ENCODE measurements around the gene SMARCAL1. TPM values are rescaled to one million over a fixed set of nuclear protein-coding genes. Genes with fewer than 3 reads are reported as not detected.

The SMARCAL1 gene
- total and polyA plus RNA-seq, 8 donors = 5.8 to 152 (median 18.3) TPM

DNA sequence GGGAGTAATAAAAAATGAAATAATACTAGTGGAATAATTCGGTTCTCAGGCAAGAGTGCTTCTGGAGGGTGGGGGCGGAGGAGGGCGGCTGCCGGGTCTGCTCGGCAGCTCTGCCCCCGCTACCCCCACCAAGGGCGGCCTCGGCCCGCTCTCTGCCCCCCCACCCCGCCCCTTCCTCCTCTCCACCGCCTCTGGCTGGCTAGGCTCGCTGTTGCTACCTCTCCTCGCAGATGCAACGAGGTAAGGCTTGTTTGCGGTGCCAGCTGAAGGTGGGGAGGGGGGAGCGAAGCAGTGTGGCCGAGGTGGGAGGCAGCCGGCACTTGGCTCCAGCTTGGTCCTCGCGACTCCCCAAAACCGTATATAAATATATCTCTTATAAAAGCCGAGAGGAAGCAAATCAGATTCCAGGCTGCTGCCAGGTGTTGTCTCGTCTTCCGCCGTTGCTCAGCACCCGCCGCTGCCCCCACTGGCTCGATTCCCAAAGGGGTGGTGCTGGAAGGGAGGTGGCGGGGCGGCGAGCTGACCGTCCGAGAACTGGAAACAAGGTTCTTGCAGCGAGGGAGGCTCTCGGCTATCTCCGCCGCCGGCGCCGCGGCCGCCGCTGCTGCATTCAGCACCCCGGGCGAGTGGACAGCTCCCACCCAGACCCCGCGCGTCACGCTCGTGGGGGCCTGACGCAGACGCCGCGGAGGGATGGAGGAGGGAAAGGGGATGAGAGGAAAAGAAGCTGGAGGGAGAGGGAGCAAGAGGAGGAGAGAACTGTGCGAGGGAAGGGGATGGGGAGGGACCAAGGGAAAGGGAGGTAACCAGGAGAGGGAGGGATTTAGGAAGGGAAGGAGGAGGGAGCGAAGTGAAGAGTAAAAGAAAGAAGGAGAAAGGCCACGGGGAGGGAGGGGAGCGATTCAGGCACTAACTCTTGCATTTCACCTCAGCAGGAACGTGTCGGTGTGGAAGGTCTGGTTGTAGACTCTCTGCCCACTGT, 40.3 kb upstream of the SMARCAL1 start, which contains the start of gene MARCHF4:
TSS of gene MARCHF4 (minus strand) at position 763 of the 982 bp plus-strand sequence. CDS start 2,223 bp downstream, outside the sequence.
- Histone ChIP-seq H3K27me3 (peaks cover 9 to 80% (median 42%) of the 10 kb centered on the region in 3 donors), H3K4me3 (peak within 1 kb of the TSS; percentile 19 to 41 (median 24)), H3K27ac (no peak within 1 kb of the TSS), H3K9me3 (no peaks in the 10 kb centered on the region), H3K36me3 (no peaks in the 10 kb centered on the region), H3K4me1 (peaks cover 13 to 19% (median 17%) of the 10 kb centered on the region in 4 donors)
- peak; percentile 59 to 93 for DNase-seq
- intact Hi-C loops (cut with DNase I; ENCODE audit: low total_unique reads) = no loop called here
- 1 to 3% (median 2%) methylated on average over 54 to 60 of the region's 60 CpGs for WGBS, 5 donors
- TF ChIP-seq POLR2A (IDR thresholded peaks at IDR 0.05) (no peak), EP300 (IDR thresholded peaks at IDR 0.05) (no peak), POLR2AphosphoS5 (IDR thresholded peaks at IDR 0.05) (no peak), CTCF (IDR thresholded peaks at IDR 0.05) (no peak)

DNA sequence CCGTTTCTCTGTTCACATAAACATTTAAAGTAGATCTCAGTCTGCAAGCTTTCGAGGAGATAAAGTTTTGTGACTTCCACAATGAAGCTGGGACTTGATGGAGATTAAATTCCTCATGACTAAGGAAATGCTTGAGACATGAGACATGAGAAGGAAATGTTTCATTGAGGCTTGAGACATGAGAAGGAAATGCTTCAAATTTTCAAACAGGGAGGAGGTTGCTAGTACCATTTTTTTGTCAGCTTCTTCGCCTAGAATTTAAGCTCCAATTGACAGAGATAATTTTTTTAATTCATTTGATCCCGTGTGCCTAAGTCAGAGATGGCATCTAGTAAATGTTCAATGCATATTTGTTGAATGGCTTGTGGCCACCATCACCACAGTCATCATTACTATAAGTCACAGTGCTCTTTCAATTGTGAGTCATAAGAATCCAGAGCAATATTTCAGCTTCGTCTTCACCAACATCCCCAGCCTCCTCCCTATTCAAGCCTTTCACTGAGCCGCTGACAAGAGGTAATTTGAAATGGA, 39.5 kb upstream of the SMARCAL1 start:
- no peak for TF ChIP-seq POLR2A (IDR thresholded peaks at IDR 0.05)
- TF ChIP-seq POLR2AphosphoS5 (IDR thresholded peaks at IDR 0.05) = no peak
- no peak for TF ChIP-seq EP300 (IDR thresholded peaks at IDR 0.05)
- TF ChIP-seq CTCF (IDR thresholded peaks at IDR 0.05) = no peak
- Histone ChIP-seq H3K36me3 (no peaks in the 10 kb centered on the region), H3K9me3 (no peaks in the 10 kb centered on the region), H3K27me3 (peaks cover 9 to 81% (median 42%) of the 10 kb centered on the region in 3 donors), H3K4me1 (peaks cover 13 to 19% (median 17%) of the 10 kb centered on the region in 4 donors), H3K27ac (no peak overlapping the region), H3K4me3 (peak overlapping the region in 2 of 4 donors; percentile 19 to 29)
- no peak for DNase-seq
- WGBS, 5 donors = 29 to 37% (median 34%) methylated on average over 6 of the region's 6 CpGs
- intact Hi-C loops (cut with DNase I; ENCODE audit: low total_unique reads) = no loop called here

GRCh38 chr2:216373896-216374295, 38.4 kb upstream of the SMARCAL1 start:
- Histone ChIP-seq H3K27me3 (peaks cover 9 to 81% (median 42%) of the 10 kb centered on the region in 3 donors), H3K4me1 (peaks cover 13 to 19% (median 17%) of the 10 kb centered on the region in 4 donors), H3K4me3 (no peak overlapping the region), H3K36me3 (no peaks in the 10 kb centered on the region), H3K9me3 (no peaks in the 10 kb centered on the region), H3K27ac (no peak overlapping the region)
- TF ChIP-seq EP300 (IDR thresholded peaks at IDR 0.05) (no peak), POLR2AphosphoS5 (IDR thresholded peaks at IDR 0.05) (no peak), CTCF (IDR thresholded peaks at IDR 0.05) (no peak), POLR2A (IDR thresholded peaks at IDR 0.05) (no peak)
- intact Hi-C loops (cut with DNase I; ENCODE audit: low total_unique reads) = no loop called here
- no peak for DNase-seq

- 80 to 90% (median 83%) methylated on average over 1 of the region's 1 CpG for WGBS, 5 donors
- intact Hi-C loops (cut with DNase I; ENCODE audit: low total_unique reads) = no loop called here
- H3K4me1 ChIP-seq = peaks cover 13 to 19% (median 17%) of the 10 kb centered on the region in 4 donors
- H3K27me3 ChIP-seq = peaks cover 9 to 75% (median 32%) of the 10 kb centered on the region in 3 donors
- no peak overlapping the region for H3K4me3 ChIP-seq
- no peaks in the 10 kb centered on the region for H3K9me3 ChIP-seq
- no peak overlapping the region for H3K27ac ChIP-seq
- TF ChIP-seq EP300 (IDR thresholded peaks at IDR 0.05) = no peak
- no peak for TF ChIP-seq POLR2A (IDR thresholded peaks at IDR 0.05)
- no peak for TF ChIP-seq CTCF (IDR thresholded peaks at IDR 0.05)
- TF ChIP-seq POLR2AphosphoS5 (IDR thresholded peaks at IDR 0.05) = no peak
- no peak for DNase-seq
- H3K36me3 ChIP-seq = no peaks in the 10 kb centered on the region
Measured at GRCh38 chr2:216375286-216375685, 37.0 kb upstream of the SMARCAL1 start.
